HL-60 (cell line): ENCODE measurements around the gene ABCA8.

Experiments
- DNase-seq, 2 experiments: peaks; one replicate each; pipeline ENCODE4 v3.0.0-alpha.2; 2010 to 2020; ENCODE audit warnings: low read depth in 1 of 2, low spot score in 1 of 2
- H3K27ac ChIP-seq: fragments of 250-450 bp; sonication (Bioruptor Pico); replicated peaks from 2 replicates; pipeline ENCODE4 v1.5.1; 2020; ENCODE audit warnings: mild to moderate bottlenecking, moderate library complexity
- H3K27me3 ChIP-seq: fragments of 250-450 bp; sonication (Bioruptor Pico); 2 replicates; pipeline ENCODE4 v1.5.1; 2021; ENCODE audit warnings: mild to moderate bottlenecking, moderate library complexity; ENCODE audit not compliant: insufficient read depth, poor library complexity, severe bottlenecking
- H3K4me3 ChIP-seq: replicated peaks from 2 replicates; pipeline ENCODE4 v1.5.1; 2011; ENCODE audit warnings: mild to moderate bottlenecking, control low read depth, low read length; ENCODE audit not compliant: insufficient read depth
- GABPA ChIP-seq: IDR thresholded peaks from 2 replicates; pipeline ENCODE4 v1.6.1; 2012; ENCODE audit warnings: low read depth
- POLR2AphosphoS5 ChIP-seq: IDR thresholded peaks from 2 replicates; pipeline ENCODE4 v1.6.1; 2012; ENCODE audit warnings: low read depth
- SPI1 ChIP-seq: IDR thresholded peaks from 2 replicates; pipeline ENCODE4 v1.6.1; 2012; ENCODE audit warnings: low read depth, mild to moderate bottlenecking, borderline replicate concordance
- TF ChIP-seq, protein P1 (sequence below): IDR thresholded peaks from 2 replicates; pipeline ENCODE4 v1.6.1; 2012; ENCODE audit warnings: low read depth; ENCODE audit not compliant: insufficient replicate concordance
- TF ChIP-seq, protein P2 (sequence below): IDR thresholded peaks from one replicate; pipeline ENCODE4 v1.5.1; 2011; ENCODE audit warnings: low read length, control low read depth, inconsistent platforms; ENCODE audit not compliant: insufficient read depth

ABCA8 gene

DNA sequence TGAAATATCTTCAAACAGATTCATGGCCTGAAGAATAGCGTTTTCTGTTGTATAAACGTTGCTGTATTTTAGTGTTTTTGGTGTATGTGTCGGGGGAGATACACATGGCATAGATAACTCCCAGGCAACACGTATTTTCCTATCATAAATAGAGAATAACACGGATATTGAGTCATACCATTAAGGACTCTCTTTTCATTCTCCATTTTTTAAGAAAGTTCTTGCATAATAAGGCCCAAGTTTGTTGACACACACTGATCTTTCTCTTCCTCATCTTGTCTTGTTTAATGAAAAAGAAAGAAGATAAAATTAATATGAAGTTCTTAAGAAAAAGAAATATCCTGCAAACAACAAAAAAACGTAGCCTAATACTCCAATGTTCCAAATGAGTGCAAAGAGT, 13.4 kb downstream of the ABCA8 start:
- TF ChIP-seq, protein P1, sequence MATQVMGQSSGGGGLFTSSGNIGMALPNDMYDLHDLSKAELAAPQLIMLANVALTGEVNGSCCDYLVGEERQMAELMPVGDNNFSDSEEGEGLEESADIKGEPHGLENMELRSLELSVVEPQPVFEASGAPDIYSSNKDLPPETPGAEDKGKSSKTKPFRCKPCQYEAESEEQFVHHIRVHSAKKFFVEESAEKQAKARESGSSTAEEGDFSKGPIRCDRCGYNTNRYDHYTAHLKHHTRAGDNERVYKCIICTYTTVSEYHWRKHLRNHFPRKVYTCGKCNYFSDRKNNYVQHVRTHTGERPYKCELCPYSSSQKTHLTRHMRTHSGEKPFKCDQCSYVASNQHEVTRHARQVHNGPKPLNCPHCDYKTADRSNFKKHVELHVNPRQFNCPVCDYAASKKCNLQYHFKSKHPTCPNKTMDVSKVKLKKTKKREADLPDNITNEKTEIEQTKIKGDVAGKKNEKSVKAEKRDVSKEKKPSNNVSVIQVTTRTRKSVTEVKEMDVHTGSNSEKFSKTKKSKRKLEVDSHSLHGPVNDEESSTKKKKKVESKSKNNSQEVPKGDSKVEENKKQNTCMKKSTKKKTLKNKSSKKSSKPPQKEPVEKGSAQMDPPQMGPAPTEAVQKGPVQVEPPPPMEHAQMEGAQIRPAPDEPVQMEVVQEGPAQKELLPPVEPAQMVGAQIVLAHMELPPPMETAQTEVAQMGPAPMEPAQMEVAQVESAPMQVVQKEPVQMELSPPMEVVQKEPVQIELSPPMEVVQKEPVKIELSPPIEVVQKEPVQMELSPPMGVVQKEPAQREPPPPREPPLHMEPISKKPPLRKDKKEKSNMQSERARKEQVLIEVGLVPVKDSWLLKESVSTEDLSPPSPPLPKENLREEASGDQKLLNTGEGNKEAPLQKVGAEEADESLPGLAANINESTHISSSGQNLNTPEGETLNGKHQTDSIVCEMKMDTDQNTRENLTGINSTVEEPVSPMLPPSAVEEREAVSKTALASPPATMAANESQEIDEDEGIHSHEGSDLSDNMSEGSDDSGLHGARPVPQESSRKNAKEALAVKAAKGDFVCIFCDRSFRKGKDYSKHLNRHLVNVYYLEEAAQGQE: no peak
- no peak for TF ChIP-seq POLR2AphosphoS5
- peak in 1 of 2 experiments; percentile 22 for DNase-seq
- Histone ChIP-seq H3K4me3 (no peak overlapping the region), H3K27ac (no peak overlapping the region), H3K27me3 (no peaks in the 10 kb centered on the region)

DNA sequence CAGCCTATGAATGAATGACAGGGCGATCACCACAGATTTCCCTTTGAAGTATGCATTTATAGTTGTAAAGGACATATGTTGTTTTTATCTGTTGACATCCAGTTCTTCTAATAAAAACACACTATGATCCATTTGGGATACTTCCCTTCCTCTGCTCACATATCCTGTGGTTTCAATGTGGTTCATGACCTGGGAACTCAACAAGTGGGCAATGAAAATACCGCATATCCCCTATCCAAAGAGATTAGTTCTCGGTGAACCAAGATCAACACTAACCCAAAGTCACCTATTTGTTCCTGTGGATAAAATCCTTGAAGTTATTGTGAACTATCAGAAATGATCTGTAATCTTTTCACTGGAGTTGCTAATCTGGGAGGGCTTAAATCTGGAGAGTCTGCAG, 16.0 kb downstream of the ABCA8 start:
- H3K27me3 ChIP-seq: no peaks in the 10 kb centered on the region
- TF ChIP-seq, protein P2, sequence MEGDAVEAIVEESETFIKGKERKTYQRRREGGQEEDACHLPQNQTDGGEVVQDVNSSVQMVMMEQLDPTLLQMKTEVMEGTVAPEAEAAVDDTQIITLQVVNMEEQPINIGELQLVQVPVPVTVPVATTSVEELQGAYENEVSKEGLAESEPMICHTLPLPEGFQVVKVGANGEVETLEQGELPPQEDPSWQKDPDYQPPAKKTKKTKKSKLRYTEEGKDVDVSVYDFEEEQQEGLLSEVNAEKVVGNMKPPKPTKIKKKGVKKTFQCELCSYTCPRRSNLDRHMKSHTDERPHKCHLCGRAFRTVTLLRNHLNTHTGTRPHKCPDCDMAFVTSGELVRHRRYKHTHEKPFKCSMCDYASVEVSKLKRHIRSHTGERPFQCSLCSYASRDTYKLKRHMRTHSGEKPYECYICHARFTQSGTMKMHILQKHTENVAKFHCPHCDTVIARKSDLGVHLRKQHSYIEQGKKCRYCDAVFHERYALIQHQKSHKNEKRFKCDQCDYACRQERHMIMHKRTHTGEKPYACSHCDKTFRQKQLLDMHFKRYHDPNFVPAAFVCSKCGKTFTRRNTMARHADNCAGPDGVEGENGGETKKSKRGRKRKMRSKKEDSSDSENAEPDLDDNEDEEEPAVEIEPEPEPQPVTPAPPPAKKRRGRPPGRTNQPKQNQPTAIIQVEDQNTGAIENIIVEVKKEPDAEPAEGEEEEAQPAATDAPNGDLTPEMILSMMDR: no peak
- TF ChIP-seq SPI1 (no peak), POLR2AphosphoS5 (no peak), GABPA (no peak)
- TF ChIP-seq, protein P1: no peak
- H3K4me3 ChIP-seq: no peak overlapping the region
- no peak overlapping the region for H3K27ac ChIP-seq
- DNase-seq: no peak

DNA sequence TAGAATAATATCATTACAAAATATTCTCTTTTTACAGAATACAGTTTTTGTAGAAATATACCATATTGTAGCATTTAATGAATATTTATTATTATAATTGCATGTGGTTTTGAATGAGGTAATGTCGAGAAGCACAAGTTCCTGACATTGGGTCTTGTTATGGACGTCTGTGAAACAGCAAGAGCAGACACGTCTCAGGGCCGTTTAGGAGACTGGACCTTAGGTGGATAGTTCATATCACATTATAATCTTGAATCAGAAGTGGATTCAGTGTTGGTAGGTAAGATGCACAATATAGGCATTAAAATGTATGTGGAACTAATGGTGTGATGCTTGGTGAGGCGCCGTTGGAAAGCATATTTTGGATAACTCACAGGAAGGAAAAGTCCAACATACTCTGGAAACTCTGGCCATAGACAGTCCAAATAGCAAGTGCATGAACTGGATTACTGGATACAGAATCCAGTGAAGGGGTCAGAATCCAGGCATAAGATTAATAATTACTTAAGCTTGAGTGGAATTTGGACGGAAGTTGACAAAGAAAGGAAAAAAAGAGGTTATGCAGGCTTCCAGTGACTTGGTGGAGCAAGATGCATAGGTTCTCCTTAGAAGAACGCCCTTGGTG, 17.2 kb downstream of the ABCA8 start:
- TF ChIP-seq GABPA (no peak), POLR2AphosphoS5 (no peak), SPI1 (no peak)
- TF ChIP-seq, protein P1: no peak
- TF ChIP-seq, protein P2: no peak
- no peaks in the 10 kb centered on the region for H3K27me3 ChIP-seq
- DNase-seq: no peak
- H3K4me3 ChIP-seq: no peak overlapping the region
- H3K27ac ChIP-seq: no peak overlapping the region

DNA sequence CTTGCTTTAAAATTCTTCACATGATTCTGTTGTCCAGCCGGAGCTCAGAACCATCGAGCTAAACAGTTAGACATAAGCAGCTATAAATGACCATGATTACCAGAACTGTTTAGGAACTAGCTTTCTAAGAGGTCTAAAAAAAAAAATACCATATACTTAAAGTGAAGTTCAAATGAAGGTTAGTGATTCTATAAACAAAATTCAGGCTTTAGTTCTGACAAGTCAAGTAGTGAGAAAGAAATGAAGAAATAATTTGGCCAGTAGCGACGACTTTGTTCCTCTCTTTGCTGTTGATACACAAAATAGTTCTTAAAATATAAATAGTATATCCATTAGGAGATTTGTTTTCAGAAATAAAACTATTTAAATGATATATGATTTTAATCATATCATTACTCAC, 27.7 kb downstream of the ABCA8 start:
- TF ChIP-seq, protein P1: no peak
- TF ChIP-seq, protein P2: no peak
- TF ChIP-seq GABPA: no peak
- TF ChIP-seq POLR2AphosphoS5: no peak
- TF ChIP-seq SPI1: no peak
- no peak for DNase-seq
- Histone ChIP-seq H3K27me3 (no peaks in the 10 kb centered on the region), H3K4me3 (no peak overlapping the region), H3K27ac (no peak overlapping the region)
